NCI-H2171 (cell line): ENCODE data around the gene MX2.
"Not testable (repeated sequence)": the region's sequence is repeated elsewhere in the genome, so short reads cannot be mapped to it uniquely, and the experiment has no call there.

Experiments used
- DNase-seq: peaks from one replicate; lab custom pipeline; 2025; lab: John Stamatoyannopoulos, UW

Gene MX2

GRCh38 chr21:41411449-41412089, 49.7 kb downstream of the MX2 start:
- no peak for DNase-seq

GRCh38 chr21:41417505-41417904, 55.7 kb downstream of the MX2 start:
- not testable (repeated sequence) for DNase-seq

- no peak for DNase-seq
Observed at GRCh38 chr21:41418393-41418792, 56.6 kb downstream of the MX2 start.

GRCh38 chr21:41418956-41419680, 57.3 kb downstream of the MX2 start:
- DNase-seq = no peak

- DNase-seq = no peak
Observed at GRCh38 chr21:41419921-41420862, 58.4 kb downstream of the MX2 start.

- DNase-seq = not testable (repeated sequence)
Observed at GRCh38 chr21:41420998-41421397, 59.2 kb downstream of the MX2 start.

- no peak for DNase-seq
Observed at GRCh38 chr21:41422546-41423304, 60.9 kb downstream of the MX2 start.

GRCh38 chr21:41423305-41423636, 61.4 kb downstream of the MX2 start:
- DNase-seq = not testable (repeated sequence)

- DNase-seq = no peak
Observed at GRCh38 chr21:41425588-41425953, 63.7 kb downstream of the MX2 start.

GRCh38 chr21:41425954-41426675, 64.3 kb downstream of the MX2 start, which contains the start of gene MX1:
MX1 (plus strand) TSS chr21:41426239; CDS start chr21:41432071, 5,832 bp downstream.
- DNase-seq = no peak

- DNase-seq = no peak
Observed at GRCh38 chr21:41426676-41427404, 65.0 kb downstream of the MX2 start.

- no peak for DNase-seq
Observed at GRCh38 chr21:41427556-41427955, 65.7 kb downstream of the MX2 start.

GRCh38 chr21:41428311-41428710, 66.5 kb downstream of the MX2 start:
- no peak for DNase-seq

GRCh38 chr21:41428847-41429246, 67.0 kb downstream of the MX2 start:
- no peak for DNase-seq

GRCh38 chr21:41429305-41429704, 67.5 kb downstream of the MX2 start:
- no peak for DNase-seq

GRCh38 chr21:41429925-41430491, 68.2 kb downstream of the MX2 start:
- DNase-seq = no peak

- no peak for DNase-seq
Observed at GRCh38 chr21:41431788-41432548, 70.1 kb downstream of the MX2 start.

GRCh38 chr21:41432562-41433460, 71.0 kb downstream of the MX2 start:
- no peak for DNase-seq
